CD4-positive, alpha-beta T cell (primary cell): ENCODE results near the gene USP6NL. TPM values are rescaled to one million over a fixed set of nuclear protein-coding genes. Genes with fewer than 3 reads are reported as not detected.

Source experiments
- ATAC-seq: fragments of 200-7000 bp; cut with Tn5 transposase; one replicate; pipeline ENCODE4 v1.10.0; 2022; ENCODE audit warnings: mild to moderate bottlenecking; ENCODE audit not compliant: poor library complexity
- CTCF ChIA-PET: fragments of 350-600 bp; sonication (Branson Sonifier 250); formaldehyde crosslinking; loops from one replicate; lab custom pipeline; 2021; ENCODE audit warnings: antibody characterized with exemption, inconsistent platforms; lab: Charles Lee
- POLR2A ChIA-PET: fragments of 350-600 bp; sonication (Branson Sonifier 250); formaldehyde crosslinking; loops from one replicate; lab custom pipeline; 2021; ENCODE audit warnings: antibody characterized with exemption, inconsistent platforms; lab: Charles Lee
- DNase-seq, 14 experiments: peaks; one replicate each; pipeline ENCODE4 v3.0.0-alpha.2; 2013 to 2020; ENCODE audit warnings: mixed read lengths in 2 of 14
- H3K27ac ChIP-seq, 2 donors: one replicate each; pipeline versions ENCODE4 v1.5.1 to v1.7.0; 2013; ENCODE audit warnings: low read length in 2 of 2, low read depth in 1 of 2, mild to moderate bottlenecking in 1 of 2
- H3K27me3 ChIP-seq, 2 experiments: 1 replicate in 1 of 2; 2 replicates in 1 of 2; pipeline versions ENCODE4 v1.6.1 to v1.7.0; 2013; ENCODE audit warnings: low read length in 2 of 2, control low read depth in 1 of 2, mild to moderate bottlenecking in 1 of 2, moderate library complexity in 1 of 2; ENCODE audit not compliant: insufficient read depth in 2 of 2, control insufficient read depth in 1 of 2
- H3K36me3 ChIP-seq: one replicate; pipeline ENCODE4 v1.6.1; 2013; ENCODE audit warnings: low read length, control low read depth; ENCODE audit not compliant: insufficient read depth
- H3K4me1 ChIP-seq: one replicate; pipeline ENCODE4 v1.6.1; 2013; ENCODE audit warnings: low read length, control low read depth; ENCODE audit not compliant: insufficient read depth
- H3K4me3 ChIP-seq: one replicate; pipeline ENCODE4 v1.5.1; 2013; ENCODE audit warnings: mild to moderate bottlenecking, low read length, moderate library complexity
- H3K9me3 ChIP-seq, 2 experiments: 1 replicate in 1 of 2; 2 replicates in 1 of 2; pipeline versions ENCODE4 v1.6.1 to v1.7.0; 2013; ENCODE audit warnings: low read length in 2 of 2, mild to moderate bottlenecking in 2 of 2, control low read depth in 1 of 2, moderate library complexity in 1 of 2; ENCODE audit not compliant: control insufficient read depth in 1 of 2, insufficient read depth in 1 of 2
- H3K27ac Mint-ChIP-seq: one replicate; pipeline ENCODE4 v1.8.0; 2020; ENCODE audit warnings: mixed read lengths
- H3K27me3 Mint-ChIP-seq: one replicate; pipeline ENCODE4 v1.8.0; 2021; ENCODE audit warnings: mixed read lengths
- H3K36me3 Mint-ChIP-seq: one replicate; pipeline ENCODE4 v1.8.0; 2021; ENCODE audit warnings: low read depth, mixed read lengths
- H3K4me1 Mint-ChIP-seq: one replicate; pipeline ENCODE4 v1.8.0; 2021; ENCODE audit warnings: low read depth, mixed read lengths
- H3K4me3 Mint-ChIP-seq: one replicate; pipeline ENCODE4 v1.8.0; 2020; ENCODE audit warnings: mild to moderate bottlenecking, mixed read lengths
- H3K9me3 Mint-ChIP-seq: one replicate; pipeline ENCODE4 v1.8.0; 2020; ENCODE audit warnings: mixed read lengths
- CTCF ChIP-seq: fragments of 200-600 bp; IDR thresholded peaks from one replicate; pipeline ENCODE4 v1.8.0; 2022; ENCODE audit warnings: antibody characterized with exemption, mild to moderate bottlenecking
- intact Hi-C, 2 experiments: fragments of 100-400 bp; cut with DNase I in 1 of 2; cut with micrococcal nuclease in 1 of 2; formaldehyde crosslinking; loops; one replicate each; pipeline versions ENCODE4 v1.15.1 to v1.9.0; 2023 to 2025; cut with DNase I, micrococcal nuclease
- total RNA-seq, 174 experiments: library from RNA in 2 of 174; stranded (reverse) in 2 of 174; gene quantifications; one replicate each; pipeline ENCODE4 v1.2.3 and lab custom pipeline; 2021 to 2026

Gene USP6NL
- total RNA-seq, 2 experiments from 2014 or later: 5.2 to 5.6 TPM

- Histone ChIP-seq H3K4me3 (no peak overlapping the region), H3K36me3 (no peaks in the 10 kb centered on the region), H3K9me3 (no peaks in the 10 kb centered on the region), H3K27me3 (no peaks in the 10 kb centered on the region), H3K4me1 (no peaks in the 10 kb centered on the region), H3K27ac (no peak overlapping the region)
- intact Hi-C loops: no loop called here
- POLR2A ChIA-PET: no interaction called here
- no peak for TF ChIP-seq CTCF
- Mint-ChIP-seq H3K27me3 (no peaks in the 10 kb centered on the region), H3K4me1 (peaks cover 11% of the 10 kb centered on the region), H3K4me3 (no peak overlapping the region), H3K9me3 (no peaks in the 10 kb centered on the region), H3K27ac (no peak overlapping the region), H3K36me3 (no peaks in the 10 kb centered on the region)
- DNase-seq (no peak), ATAC-seq (no peak)
- CTCF ChIA-PET: no interaction called here
These were observed 72.6 kb downstream of the USP6NL start for GRCh38 chr10:11538834-11539190.

DNA sequence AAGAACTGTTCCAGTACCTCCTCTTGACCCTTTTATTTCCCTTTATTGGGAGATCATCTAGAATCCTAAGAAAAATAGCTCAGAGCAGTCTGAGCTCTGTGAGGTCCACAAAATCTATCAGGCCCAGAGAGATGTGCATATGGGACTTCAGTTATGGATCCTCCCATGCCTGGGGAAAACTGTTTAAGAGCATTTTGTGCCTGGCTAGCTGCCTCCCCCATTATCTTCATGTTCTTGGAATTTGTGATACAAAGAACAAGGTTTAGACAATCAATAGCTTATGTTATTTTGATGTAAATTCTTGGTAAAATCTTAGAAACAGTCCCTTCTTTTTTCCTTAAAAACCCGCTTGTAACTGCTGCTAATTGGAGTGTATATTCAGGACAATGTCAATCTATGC lies 75.2 kb downstream of the USP6NL start:
- POLR2A ChIA-PET: no interaction called here
- Mint-ChIP-seq H3K9me3 (no peaks in the 10 kb centered on the region), H3K4me3 (no peak overlapping the region), H3K27ac (no peak overlapping the region), H3K4me1 (peaks cover 23% of the 10 kb centered on the region), H3K27me3 (no peaks in the 10 kb centered on the region), H3K36me3 (no peaks in the 10 kb centered on the region)
- H3K36me3 ChIP-seq: no peaks in the 10 kb centered on the region
- no peak overlapping the region for H3K4me3 ChIP-seq
- no peak for DNase-seq
- no peak for ATAC-seq
- no peaks in the 10 kb centered on the region for H3K9me3 ChIP-seq
- TF ChIP-seq CTCF: no peak
- no peak overlapping the region for H3K27ac ChIP-seq
- H3K27me3 ChIP-seq: no peaks in the 10 kb centered on the region
- intact Hi-C loops: no loop called here
- CTCF ChIA-PET: no interaction called here
- H3K4me1 ChIP-seq: no peaks in the 10 kb centered on the region

DNA sequence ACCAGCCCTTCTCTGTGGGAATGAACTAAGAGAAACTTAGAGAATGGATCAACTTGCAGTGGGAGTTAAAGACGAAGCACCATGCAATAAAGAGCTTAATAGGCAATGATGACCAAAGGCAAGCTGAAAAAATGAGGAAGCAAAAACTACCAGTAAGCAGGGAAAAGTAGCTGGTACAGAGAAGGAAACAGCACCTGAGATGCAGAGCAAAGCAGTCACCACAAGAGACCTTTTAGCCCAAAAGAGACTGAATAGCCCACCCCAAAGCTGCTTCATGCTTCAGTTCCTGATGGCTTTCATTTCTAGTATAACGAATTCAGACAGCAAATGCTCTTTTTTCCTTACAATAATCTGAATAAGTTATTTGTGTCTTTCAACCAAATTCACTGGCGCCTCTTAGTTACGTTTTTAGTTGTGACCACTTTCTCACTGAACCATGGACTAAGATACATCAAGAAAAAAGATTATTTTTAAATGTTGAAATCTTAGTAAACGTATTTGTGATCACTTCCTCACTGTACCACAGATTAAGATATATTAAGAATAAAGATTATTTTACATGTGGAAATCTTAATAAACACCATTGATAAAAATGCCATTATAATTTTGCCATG lies 76.0 kb downstream of the USP6NL start:
- DNase-seq: no peak
- CTCF ChIA-PET: no interaction called here
- H3K4me1 Mint-ChIP-seq: peaks cover 23% of the 10 kb centered on the region
- no peaks in the 10 kb centered on the region for H3K27me3 Mint-ChIP-seq
- ATAC-seq: no peak
- POLR2A ChIA-PET: no interaction called here
- no peak overlapping the region for H3K27ac Mint-ChIP-seq
- Histone ChIP-seq H3K27ac (no peak overlapping the region), H3K36me3 (no peaks in the 10 kb centered on the region), H3K27me3 (no peaks in the 10 kb centered on the region), H3K4me3 (no peak overlapping the region), H3K9me3 (no peaks in the 10 kb centered on the region), H3K4me1 (no peaks in the 10 kb centered on the region)
- no peak overlapping the region for H3K4me3 Mint-ChIP-seq
- TF ChIP-seq CTCF: no peak
- H3K9me3 Mint-ChIP-seq: no peaks in the 10 kb centered on the region
- H3K36me3 Mint-ChIP-seq: no peaks in the 10 kb centered on the region
- intact Hi-C loops: no loop called here
